B cell (primary cell): ENCODE results near the gene FOXI3. TPM values are rescaled to one million over a fixed set of nuclear protein-coding genes. Genes with fewer than 3 reads are reported as not detected.

ENCODE experiments used
- ATAC-seq: fragments of 200-7000 bp; cut with Tn5 transposase; one replicate; pipeline ENCODE4 v1.10.0; 2021; ENCODE audit warnings: low read depth, mild to moderate bottlenecking, moderate number of reproducible peaks, moderate library complexity
- CTCF ChIA-PET: fragments of 350-600 bp; sonication (Branson Sonifier 250); formaldehyde crosslinking; loops from one replicate; lab custom pipeline; 2021; ENCODE audit warnings: antibody characterized with exemption, inconsistent platforms; lab: Charles Lee
- POLR2A ChIA-PET: fragments of 350-600 bp; sonication (Branson Sonifier 250); formaldehyde crosslinking; loops from one replicate; lab custom pipeline; 2021; ENCODE audit warnings: antibody characterized with exemption; lab: Charles Lee
- DNase-seq: peaks from one replicate; pipeline ENCODE4 v3.0.0; 2013
- H2AFZ ChIP-seq: 2 replicates; pipeline ENCODE4 v1.6.1; 2012; ENCODE audit warnings: mild to moderate bottlenecking, low read depth, low read length; ENCODE audit not compliant: insufficient read depth, poor library complexity, severe bottlenecking
- H3K27ac ChIP-seq, 2 donors: 1 replicate in 1 of 2; 2 replicates in 1 of 2; pipeline ENCODE4 v1.5.1; 2012 to 2013; ENCODE audit warnings: low read length in 2 of 2, mild to moderate bottlenecking in 2 of 2, moderate library complexity in 1 of 2
- H3K27me3 ChIP-seq, 4 experiments: fragments of 200-600 bp in 1 of 4; sonication (generic) in 1 of 4; replicated peaks in 1 of 4; 1 replicate in 2 of 4; 2 replicates in 2 of 4; pipeline versions ENCODE4 v1.6.1 to v1.7.0; 2013 to 2016; ENCODE audit warnings: low read length in 3 of 4, mild to moderate bottlenecking in 2 of 4, mixed read lengths in 1 of 4, moderate library complexity in 1 of 4; ENCODE audit not compliant: insufficient read depth in 4 of 4, control insufficient read depth in 3 of 4; ENCODE audit errors: control extremely low read depth in 1 of 4
- H3K36me3 ChIP-seq, 2 experiments: replicated peaks in 1 of 2; 1 replicate in 1 of 2; 2 replicates in 1 of 2; pipeline versions ENCODE4 v1.6.1 to v1.7.1; 2013; ENCODE audit warnings: low read length in 1 of 2; ENCODE audit not compliant: insufficient read depth in 2 of 2, control insufficient read depth in 1 of 2; ENCODE audit errors: control extremely low read depth in 1 of 2, extremely low read depth in 1 of 2
- H3K4me1 ChIP-seq, 2 donors: fragments of 200-600 bp in 1 of 2; sonication (generic) in 1 of 2; 1 replicate in 1 of 2; 2 replicates in 1 of 2; pipeline versions ENCODE4 v1.5.1 to v1.6.1; 2013 to 2017; ENCODE audit warnings: low read length in 2 of 2; ENCODE audit not compliant: control insufficient read depth in 2 of 2, insufficient read depth in 2 of 2
- H3K4me2 ChIP-seq: replicated peaks from 2 replicates; pipeline ENCODE3; 2012; ENCODE audit warnings: mild to moderate bottlenecking, low read depth, low read length; ENCODE audit not compliant: poor library complexity, severe bottlenecking
- H3K4me3 ChIP-seq, 5 experiments: fragments of 200-600 bp in 1 of 5; sonication (generic) in 1 of 5; 1 replicate in 3 of 5; 2 replicates in 2 of 5; pipeline versions ENCODE4 v1.5.1 to v1.7.0; 2011 to 2016; ENCODE audit warnings: low read length in 4 of 5, mild to moderate bottlenecking in 4 of 5, low read depth in 2 of 5, control low read depth in 1 of 5, moderate library complexity in 1 of 5; ENCODE audit not compliant: insufficient read depth in 1 of 5; ENCODE audit errors: control extremely low read depth in 1 of 5, extremely low read depth in 1 of 5
- H3K79me2 ChIP-seq: fragments of 200-600 bp; sonication (generic); one replicate; pipeline ENCODE4 v1.6.0; 2016; ENCODE audit warnings: low read length; ENCODE audit not compliant: control insufficient read depth, insufficient read depth
- H3K9ac ChIP-seq: fragments of 200-600 bp; sonication (generic); 2 replicates; pipeline ENCODE4 v1.6.1; 2017; ENCODE audit warnings: mild to moderate bottlenecking, low read length, moderate library complexity
- H3K9me3 ChIP-seq, 3 donors: one replicate each; pipeline versions ENCODE4 v1.6.1 to v1.7.1; 2013; ENCODE audit warnings: low read length in 2 of 3; ENCODE audit not compliant: control insufficient read depth in 2 of 3, insufficient read depth in 1 of 3; ENCODE audit errors: control extremely low read depth in 1 of 3
- H4K20me1 ChIP-seq: 2 replicates; pipeline ENCODE4 v1.6.0; 2012; ENCODE audit warnings: mild to moderate bottlenecking, low read length; ENCODE audit not compliant: insufficient read depth, control insufficient read depth, poor library complexity, severe bottlenecking
- H3K27ac Mint-ChIP-seq: one replicate; pipeline ENCODE4 v1.8.0; 2021; ENCODE audit warnings: mixed read lengths
- H3K27me3 Mint-ChIP-seq: one replicate; pipeline ENCODE4 v1.8.0; 2021; ENCODE audit warnings: mixed read lengths
- H3K4me1 Mint-ChIP-seq: one replicate; pipeline ENCODE4 v1.8.0; 2021; ENCODE audit warnings: mixed read lengths
- H3K4me3 Mint-ChIP-seq: one replicate; pipeline ENCODE4 v1.8.0; 2021; ENCODE audit warnings: mixed read lengths
- H3K9me3 Mint-ChIP-seq: one replicate; pipeline ENCODE4 v1.8.0; 2022; ENCODE audit warnings: mixed read lengths; ENCODE audit not compliant: insufficient read depth
- CTCF ChIP-seq: fragments of 200-600 bp; IDR thresholded peaks from one replicate; pipeline ENCODE4 v1.8.0; 2022; ENCODE audit warnings: antibody characterized with exemption, mild to moderate bottlenecking
- EZH2 ChIP-seq: IDR thresholded peaks from 2 replicates; pipeline ENCODE4 v1.6.1; 2012; ENCODE audit warnings: borderline replicate concordance, low read depth, mild to moderate bottlenecking, moderate library complexity, low read length; ENCODE audit not compliant: insufficient read depth, poor library complexity, severe bottlenecking
- WGBS: methylation state at CpG from one replicate; pipeline ENCODE4 v1.1.5; 2013; ENCODE audit warnings: missing lambda C conversion rate; ENCODE audit not compliant: insufficient coverage; 5-methylcytosine and 5-hydroxymethylcytosine counted together
- intact Hi-C: fragments of 100-400 bp; cut with micrococcal nuclease; formaldehyde crosslinking; loops from one replicate; pipeline ENCODE4 v1.10.0; 2022
- polyA plus RNA-seq: library from polyadenylated mRNA; depleted of rRNA; stranded (reverse); fragments of >200 nt; gene quantifications from 2 replicates; pipeline ENCODE4 v1.2.3, GENCODE V29; 2012
- total RNA-seq, 2 donors: library from RNA; stranded (reverse); fragments of 120-200 nt in 1 of 2; gene quantifications; 1 replicate in 1 of 2; 2 replicates in 1 of 2; pipeline versions ENCODE4 v1.2.3 to v1.2.4, GENCODE V29; 2013 to 2022

The FOXI3 gene
- total and polyA plus RNA-seq, 2 donors (not counting 1 experiment from before 2014, with no cell fraction given) = not detected

- POLR2A ChIA-PET = no interaction called here
Observed at GRCh38 chr2:88442061-88442460, 10.4 kb downstream of the FOXI3 start.

GRCh38 chr2:88437010-88437409 is 15.5 kb downstream of the FOXI3 start:
- intact Hi-C loops = no loop called here
- DNase-seq = no peak
- Mint-ChIP-seq H3K4me3 (no peak overlapping the region), H3K27me3 (peaks cover 37% of the 10 kb centered on the region), H3K4me1 (no peaks in the 10 kb centered on the region), H3K9me3 (peaks cover 2% of the 10 kb centered on the region), H3K27ac (no peak overlapping the region)
- CTCF ChIA-PET = no interaction called here
- WGBS = 90% methylated on average over 4 of the region's 4 CpGs
- H3K4me2 ChIP-seq = no peak overlapping the region
- TF ChIP-seq EZH2 = no peak
- no peak for TF ChIP-seq CTCF
- H3K27me3 ChIP-seq = peaks cover 0 to 10% (median 5%) of the 10 kb centered on the region in 4 experiments
- no peak overlapping the region for H3K4me3 ChIP-seq
- no peak overlapping the region for H3K27ac ChIP-seq
- POLR2A ChIA-PET = no interaction called here
- H3K9ac ChIP-seq = no peak overlapping the region
- no peaks in the 10 kb centered on the region for H3K4me1 ChIP-seq
- H3K79me2 ChIP-seq = no peaks in the 10 kb centered on the region
- no peaks in the 10 kb centered on the region for H3K36me3 ChIP-seq
- H3K9me3 ChIP-seq = peaks cover 0 to 18% (median 0%) of the 10 kb centered on the region in 3 donors
- H2AFZ ChIP-seq = no peak overlapping the region
- no peaks in the 10 kb centered on the region for H4K20me1 ChIP-seq
- ATAC-seq = no peak

More at GRCh38 chr2:88442061-88442460, 10.4 kb downstream of the FOXI3 start:
- Histone ChIP-seq H3K36me3 (no peaks in the 10 kb centered on the region), H3K9ac (no peak overlapping the region), H3K79me2 (no peaks in the 10 kb centered on the region), H3K4me2 (no peak overlapping the region), H3K27ac (no peak overlapping the region), H3K27me3 (peaks cover 0 to 14% (median 8%) of the 10 kb centered on the region in 4 experiments), H2AFZ (no peak overlapping the region), H4K20me1 (no peaks in the 10 kb centered on the region), H3K4me3 (no peak overlapping the region), H3K9me3 (peaks cover 0 to 6% (median 0%) of the 10 kb centered on the region in 3 donors), H3K4me1 (no peaks in the 10 kb centered on the region)
- CTCF ChIA-PET = no interaction called here
- intact Hi-C loops = no loop called here
- H3K27me3 Mint-ChIP-seq = peaks cover 45% of the 10 kb centered on the region
- H3K4me1 Mint-ChIP-seq = no peaks in the 10 kb centered on the region
- no peak for DNase-seq
- no peak overlapping the region for H3K4me3 Mint-ChIP-seq
- H3K9me3 Mint-ChIP-seq = no peaks in the 10 kb centered on the region
- 88% methylated on average over 5 of the region's 5 CpGs for WGBS
- TF ChIP-seq CTCF (no peak), EZH2 (no peak)
- no peak overlapping the region for H3K27ac Mint-ChIP-seq
- ATAC-seq = no peak
